Measurements from ENCODE around the gene SH3TC1.

The SH3TC1 gene

GRCh38 chr4:8156617-8157016 is 42.5 kb upstream of the SH3TC1 start:
- Histone ChIP-seq H4K20me1 (ENCODE audit: insufficient read depth, low read length, poor library complexity, severe bottlenecking) (no peaks in the 10 kb centered on the region), H3K4me3 (ENCODE audit: low read length, poor library complexity, severe bottlenecking) (no peak overlapping the region), H3F3A (ENCODE audit: low read depth) (no peaks in the 10 kb centered on the region), H2AFZ (ENCODE audit: low read length) (no peak overlapping the region), H3K9ac (ENCODE audit: low read depth, low read length, poor library complexity, severe bottlenecking) (no peak overlapping the region), H3K79me2 (ENCODE audit: insufficient read depth, low read length) (no peaks in the 10 kb centered on the region), H3K4me1 (ENCODE audit: insufficient read depth, low read length, poor library complexity, severe bottlenecking) (peaks cover 5% of the 10 kb centered on the region), H3K27me3 (ENCODE audit: insufficient read depth, low read length, poor library complexity, severe bottlenecking) (no peaks in the 10 kb centered on the region), H3K9me2 (replicated peaks; ENCODE audit: low read depth, low read length) (no peaks in the 10 kb centered on the region), H3K36me3 (ENCODE audit: insufficient read depth, low read length) (no peaks in the 10 kb centered on the region), H3K4me2 (ENCODE audit: low read depth, low read length, poor library complexity, severe bottlenecking) (no peak overlapping the region), H3K9me3 (ENCODE audit: insufficient read depth, low read depth, low read length) (no peaks in the 10 kb centered on the region)
- TF ChIP-seq CTCF (conservative IDR thresholded peaks at IDR 0.05; ENCODE audit: low read length) (no peak), EZH2phosphoT487 (IDR thresholded peaks at IDR 0.05; ENCODE audit: borderline replicate concordance) (no peak)

GRCh38 chr4:8157496-8157895 is 41.6 kb upstream of the SH3TC1 start:
- H3K9ac ChIP-seq (ENCODE audit: low read depth, low read length, poor library complexity, severe bottlenecking), result no peak overlapping the region

GRCh38 chr4:8157944-8158709 is 41.0 kb upstream of the SH3TC1 start:
- no peaks in the 10 kb centered on the region for H3F3A ChIP-seq (ENCODE audit: low read depth)
- no peaks in the 10 kb centered on the region for H3K79me2 ChIP-seq (ENCODE audit: insufficient read depth, low read length)
- no peaks in the 10 kb centered on the region for H3K27me3 ChIP-seq (ENCODE audit: insufficient read depth, low read length, poor library complexity, severe bottlenecking)
- H2AFZ ChIP-seq (ENCODE audit: low read length), result peak overlapping the region; percentile 81; the same call in 1 of the 2 replicates
- no peaks in the 10 kb centered on the region for H4K20me1 ChIP-seq (ENCODE audit: insufficient read depth, low read length, poor library complexity, severe bottlenecking)
- H3K9me2 ChIP-seq (replicated peaks; ENCODE audit: low read depth, low read length), result no peaks in the 10 kb centered on the region
- H3K4me2 ChIP-seq (ENCODE audit: low read depth, low read length, poor library complexity, severe bottlenecking), result peak overlapping the region; percentile 72
- H3K4me3 ChIP-seq (ENCODE audit: low read length, poor library complexity, severe bottlenecking), result peak overlapping the region; percentile 71
- peaks cover 5% of the 10 kb centered on the region for H3K4me1 ChIP-seq (ENCODE audit: insufficient read depth, low read length, poor library complexity, severe bottlenecking)
- H3K9ac ChIP-seq (ENCODE audit: low read depth, low read length, poor library complexity, severe bottlenecking), result no peak overlapping the region
- H3K9me3 ChIP-seq (ENCODE audit: insufficient read depth, low read depth, low read length), result no peaks in the 10 kb centered on the region
- no peak for TF ChIP-seq CTCF (conservative IDR thresholded peaks at IDR 0.05; ENCODE audit: low read length)
- no peak for TF ChIP-seq EZH2phosphoT487 (IDR thresholded peaks at IDR 0.05; ENCODE audit: borderline replicate concordance)
- no peaks in the 10 kb centered on the region for H3K36me3 ChIP-seq (ENCODE audit: insufficient read depth, low read length)

More at GRCh38 chr4:8157496-8157895, 41.6 kb upstream of the SH3TC1 start:
- Histone ChIP-seq H3K9me2 (replicated peaks; ENCODE audit: low read depth, low read length) (no peaks in the 10 kb centered on the region), H3K4me2 (ENCODE audit: low read depth, low read length, poor library complexity, severe bottlenecking) (no peak overlapping the region), H3F3A (ENCODE audit: low read depth) (no peaks in the 10 kb centered on the region), H3K27me3 (ENCODE audit: insufficient read depth, low read length, poor library complexity, severe bottlenecking) (no peaks in the 10 kb centered on the region), H3K36me3 (ENCODE audit: insufficient read depth, low read length) (no peaks in the 10 kb centered on the region), H3K4me3 (ENCODE audit: low read length, poor library complexity, severe bottlenecking) (no peak overlapping the region), H3K4me1 (ENCODE audit: insufficient read depth, low read length, poor library complexity, severe bottlenecking) (peaks cover 5% of the 10 kb centered on the region), H3K79me2 (ENCODE audit: insufficient read depth, low read length) (no peaks in the 10 kb centered on the region), H2AFZ (ENCODE audit: low read length) (no peak overlapping the region), H3K9me3 (ENCODE audit: insufficient read depth, low read depth, low read length) (no peaks in the 10 kb centered on the region), H4K20me1 (ENCODE audit: insufficient read depth, low read length, poor library complexity, severe bottlenecking) (no peaks in the 10 kb centered on the region)
- TF ChIP-seq EZH2phosphoT487 (IDR thresholded peaks at IDR 0.05; ENCODE audit: borderline replicate concordance) (no peak), CTCF (conservative IDR thresholded peaks at IDR 0.05; ENCODE audit: low read length) (no peak)
